IPS-NIHi11 (cell line): ENCODE data around the gene CDK14.

Source experiments
- DNase-seq: peaks from one replicate; pipeline ENCODE4 v3.0.0; 2012; ENCODE audit warnings: mixed read lengths, low spot score

The CDK14 gene

DNA sequence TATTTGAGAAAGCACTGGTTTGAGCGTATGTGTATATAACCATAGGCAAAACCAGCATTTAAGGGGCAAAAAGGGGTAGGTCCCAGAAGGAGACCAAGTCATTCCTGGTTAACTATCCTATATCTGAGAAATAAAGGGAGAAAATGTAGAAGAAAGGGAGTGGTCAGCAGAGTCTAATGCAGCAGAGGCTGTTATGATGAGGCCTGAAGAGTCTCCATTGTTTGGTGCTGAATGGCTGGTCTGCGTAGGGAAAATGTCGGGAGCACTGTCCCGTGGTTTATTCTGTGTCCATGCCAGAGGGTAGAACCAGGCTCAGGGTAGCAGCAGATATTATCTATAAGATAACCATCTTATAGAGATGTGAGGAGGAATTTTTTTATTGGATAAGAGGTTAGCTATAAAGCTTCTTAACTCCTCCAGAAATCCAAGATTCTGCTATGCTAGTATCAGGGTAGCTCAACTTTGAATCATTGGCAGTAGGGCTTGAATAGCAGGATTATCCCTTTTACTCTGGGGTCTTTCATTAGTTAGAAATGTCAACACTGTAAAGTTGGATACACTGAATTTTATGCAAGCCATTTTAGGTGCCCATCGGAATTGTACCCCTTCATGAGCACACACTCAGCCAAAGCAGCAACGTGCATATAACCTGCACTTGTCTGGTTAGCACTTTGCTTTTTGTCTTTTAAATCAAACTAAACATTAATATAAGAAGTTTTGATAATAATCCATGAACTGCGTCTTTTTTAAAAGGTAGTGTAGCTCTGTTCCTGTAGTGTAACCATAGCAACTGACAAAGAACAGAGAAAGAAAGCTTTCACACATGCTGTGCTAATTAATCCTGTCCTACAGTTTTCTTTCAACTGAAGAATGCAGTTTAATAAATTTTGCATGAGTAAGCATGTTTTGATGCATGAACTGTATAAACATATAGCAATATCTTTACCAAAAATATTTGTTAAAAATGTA lies 356.1 kb downstream of the CDK14 start:
- DNase-seq, result peak; percentile 22

- no peak for DNase-seq
These were observed 359.6 kb downstream of the CDK14 start for GRCh38 chr7:90955641-90956207.

DNA sequence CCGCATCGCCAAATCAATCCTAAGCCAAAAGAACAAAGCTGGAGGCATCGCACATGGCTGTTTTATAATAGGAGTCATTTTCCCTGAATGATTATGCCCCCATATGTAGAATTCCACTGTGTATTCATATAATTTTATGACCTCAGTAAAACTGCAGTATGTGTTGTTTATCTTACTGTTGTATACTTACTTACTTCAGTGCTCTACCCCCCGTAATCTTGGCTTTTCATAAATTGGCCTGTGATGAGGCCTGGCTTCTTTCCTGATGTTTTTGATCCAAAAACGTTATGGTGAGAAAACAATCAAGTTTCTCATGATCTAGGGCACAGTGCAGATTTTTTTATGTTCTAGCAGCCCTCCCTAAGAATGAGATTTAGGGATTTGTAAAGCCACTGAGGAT lies 361.8 kb downstream of the CDK14 start:
- DNase-seq, result no peak

DNA sequence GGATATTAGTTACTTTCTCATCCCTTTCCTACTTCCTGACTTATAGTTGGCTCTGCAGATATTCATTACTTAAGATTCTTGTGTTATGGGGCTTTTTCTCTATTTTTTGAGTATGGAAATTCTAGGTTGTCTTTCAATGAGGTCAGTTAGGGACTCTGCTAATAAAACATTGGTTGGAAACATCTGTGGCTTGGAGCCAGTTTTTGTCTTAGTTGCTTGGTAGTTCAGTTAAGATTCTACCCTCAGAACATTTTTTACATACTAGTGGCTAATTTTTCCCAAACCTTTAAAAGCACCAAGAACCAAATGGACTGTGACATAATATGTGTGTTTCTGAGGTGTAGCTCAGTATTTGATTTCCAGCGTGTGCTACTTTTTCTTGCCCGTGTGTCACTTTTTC lies 362.5 kb downstream of the CDK14 start:
- DNase-seq, result no peak

DNA sequence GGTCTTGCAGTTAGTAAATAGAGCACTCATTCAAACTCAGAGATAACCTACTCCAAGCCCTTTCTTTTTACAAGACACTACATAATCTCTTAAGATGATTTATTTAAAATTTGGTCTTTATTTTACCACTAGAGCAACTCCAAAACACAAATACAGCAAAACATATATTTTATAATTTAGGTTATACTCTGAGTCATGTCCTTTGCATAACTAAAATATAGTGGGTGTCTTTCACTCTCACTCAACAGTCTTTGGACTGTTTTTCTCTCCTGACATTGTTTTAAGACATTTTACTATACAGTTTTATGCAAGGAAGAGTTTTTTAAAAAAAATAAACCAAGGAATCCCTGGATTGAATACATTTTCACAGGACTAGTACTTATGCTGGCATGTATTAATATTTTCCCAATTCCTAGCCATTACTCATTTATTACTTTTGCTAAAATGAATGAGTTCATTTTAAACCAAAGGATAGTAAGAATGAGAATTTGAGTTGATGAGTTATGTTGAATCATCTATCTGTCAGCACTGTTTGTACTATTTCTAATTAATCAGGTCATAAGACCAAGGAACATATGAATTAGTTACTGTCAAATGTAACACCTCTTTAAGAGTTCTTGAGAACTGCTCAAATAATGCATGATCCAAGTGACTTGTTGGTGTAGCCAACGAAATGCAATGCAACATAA lies 365.1 kb downstream of the CDK14 start:
- no peak for DNase-seq

GRCh38 chr7:90965211-90965610 lies 369.1 kb downstream of the CDK14 start:
- DNase-seq, result no peak

GRCh38 chr7:90966346-90966745 lies 370.2 kb downstream of the CDK14 start:
- no peak for DNase-seq

DNA sequence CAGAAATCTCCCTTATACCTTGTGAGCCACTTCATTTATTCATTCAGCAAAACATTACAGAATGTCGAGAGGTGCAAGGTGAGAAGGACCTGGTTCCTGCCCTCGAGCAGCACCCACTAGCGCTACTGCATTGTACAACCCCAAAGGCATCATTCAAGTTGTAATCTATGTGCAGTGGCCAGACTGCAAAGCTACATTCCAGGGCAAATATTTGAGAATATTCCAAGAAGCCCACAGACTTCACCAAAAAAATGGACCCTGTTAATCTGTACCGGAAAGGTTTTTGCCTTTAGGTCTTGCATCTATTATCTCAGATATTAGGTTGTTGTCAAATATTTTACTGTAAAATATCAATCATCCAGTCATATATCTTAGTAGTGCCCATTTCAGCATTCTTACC lies 372.8 kb downstream of the CDK14 start:
- DNase-seq, result no peak

DNA sequence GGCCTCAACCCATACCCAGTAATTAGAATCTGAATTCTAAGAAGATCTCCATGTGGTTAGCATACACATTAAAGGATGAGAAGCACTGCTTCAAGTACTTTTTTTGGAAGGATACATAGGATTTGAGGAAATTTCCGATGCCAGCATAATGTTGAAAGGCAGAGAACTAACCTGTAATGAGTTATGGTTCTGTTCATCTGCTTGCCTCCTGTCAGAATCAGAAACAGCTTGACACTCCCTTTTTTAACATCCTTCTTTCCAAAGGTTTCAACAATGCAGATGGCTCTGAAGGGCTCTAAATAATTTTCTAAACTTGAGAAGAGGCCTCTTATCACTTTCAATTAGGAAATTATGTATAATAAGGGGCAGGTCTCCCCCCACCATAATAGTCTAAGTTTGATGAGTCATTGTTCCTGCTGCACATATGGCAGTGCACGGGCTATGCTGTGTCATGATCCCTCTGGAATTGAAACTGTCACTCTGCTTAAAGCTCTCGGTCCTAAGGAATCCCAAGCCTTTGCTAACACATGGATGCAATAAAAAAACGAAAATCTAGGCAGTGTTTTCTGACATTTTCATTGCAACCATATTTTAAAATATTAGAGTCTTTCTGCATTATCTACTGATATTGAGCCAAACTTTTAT lies 376.9 kb downstream of the CDK14 start:
- no peak for DNase-seq

DNA sequence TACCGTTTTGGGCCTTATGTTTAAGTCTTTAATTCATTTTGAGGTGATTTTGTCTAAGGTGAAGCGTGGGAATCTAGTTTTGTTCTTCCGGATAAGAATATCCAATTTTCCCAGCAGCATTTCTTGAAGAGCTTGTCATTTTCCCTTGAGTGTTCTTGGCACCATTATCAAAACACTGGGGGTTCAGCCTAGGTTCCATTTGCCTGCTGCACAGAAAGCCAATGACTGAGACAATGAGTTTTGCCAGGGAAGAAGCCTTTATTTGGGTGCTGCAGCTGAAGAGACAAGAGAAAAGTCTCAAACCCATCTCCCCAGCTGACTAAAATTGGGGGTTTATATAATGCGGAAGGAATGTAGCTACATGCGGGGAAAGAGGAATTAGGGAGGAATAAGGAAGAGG lies 380.9 kb downstream of the CDK14 start:
- no peak for DNase-seq

GRCh38 chr7:90980545-90980944 lies 384.4 kb downstream of the CDK14 start:
- DNase-seq, result no peak

- no peak for DNase-seq
These were observed 386.1 kb downstream of the CDK14 start for GRCh38 chr7:90982228-90982627.

GRCh38 chr7:90984692-90985091 lies 388.6 kb downstream of the CDK14 start:
- DNase-seq, result no peak

GRCh38 chr7:90988516-90988915 lies 392.4 kb downstream of the CDK14 start:
- DNase-seq, result no peak

DNA sequence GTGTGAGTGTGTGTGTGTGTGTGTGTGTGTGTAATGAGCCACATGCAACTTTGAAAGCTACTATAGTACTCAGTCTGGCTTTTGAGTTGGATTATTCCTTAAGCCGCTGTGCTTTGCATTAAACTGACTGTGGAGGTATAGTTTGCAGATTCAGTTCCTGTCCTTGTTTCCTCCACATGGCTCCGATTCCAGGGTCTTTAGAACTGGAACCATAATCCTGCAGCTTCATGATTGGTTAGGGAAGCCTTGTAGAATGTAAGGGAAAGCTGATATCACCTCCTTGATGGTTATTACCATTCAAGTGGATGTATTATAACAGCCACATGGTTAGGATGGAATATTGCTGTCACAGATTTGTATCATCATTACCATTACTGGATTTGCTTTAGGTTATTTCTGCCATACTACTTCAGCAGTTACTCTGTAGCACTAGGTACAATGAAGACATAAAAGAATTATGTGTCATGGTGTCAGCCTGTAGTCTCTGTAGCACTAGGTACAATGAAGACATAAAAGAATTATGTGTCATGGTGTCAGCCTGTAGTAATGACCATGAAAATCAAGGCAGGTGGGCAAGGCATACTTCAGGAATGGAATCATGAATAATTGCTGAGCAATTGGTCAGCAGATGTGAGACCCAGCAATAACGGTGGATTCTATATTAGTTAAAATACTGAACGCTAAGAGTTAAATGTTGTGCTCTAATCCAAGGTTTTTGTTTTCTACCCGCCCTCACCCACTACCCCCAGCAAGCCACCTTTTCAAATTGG lies 393.1 kb downstream of the CDK14 start:
- DNase-seq, result no peak

GRCh38 chr7:90994121-90994520 lies 398.0 kb downstream of the CDK14 start:
- no peak for DNase-seq

DNA sequence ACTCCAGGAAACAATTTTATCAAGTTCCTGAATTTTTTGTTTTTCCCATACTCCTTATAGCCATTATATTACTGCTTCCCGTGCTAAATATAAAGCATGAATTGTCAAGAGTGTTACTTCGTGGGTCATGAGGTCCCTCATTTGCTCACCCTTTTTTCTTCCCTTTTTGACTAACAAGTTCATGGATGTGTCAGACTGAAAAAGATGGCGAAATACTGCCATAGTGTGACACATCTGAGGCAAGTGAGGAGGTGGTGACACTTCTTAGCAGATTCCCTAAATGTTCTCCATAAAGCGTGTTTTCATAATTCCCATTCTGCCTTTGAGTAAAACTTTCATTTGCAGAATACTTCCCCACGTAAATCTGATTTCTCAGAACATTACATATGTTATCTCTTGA lies 398.5 kb downstream of the CDK14 start:
- DNase-seq, result no peak

- DNase-seq, result no peak
These were observed 399.9 kb downstream of the CDK14 start for GRCh38 chr7:90995996-90996395.

DNA sequence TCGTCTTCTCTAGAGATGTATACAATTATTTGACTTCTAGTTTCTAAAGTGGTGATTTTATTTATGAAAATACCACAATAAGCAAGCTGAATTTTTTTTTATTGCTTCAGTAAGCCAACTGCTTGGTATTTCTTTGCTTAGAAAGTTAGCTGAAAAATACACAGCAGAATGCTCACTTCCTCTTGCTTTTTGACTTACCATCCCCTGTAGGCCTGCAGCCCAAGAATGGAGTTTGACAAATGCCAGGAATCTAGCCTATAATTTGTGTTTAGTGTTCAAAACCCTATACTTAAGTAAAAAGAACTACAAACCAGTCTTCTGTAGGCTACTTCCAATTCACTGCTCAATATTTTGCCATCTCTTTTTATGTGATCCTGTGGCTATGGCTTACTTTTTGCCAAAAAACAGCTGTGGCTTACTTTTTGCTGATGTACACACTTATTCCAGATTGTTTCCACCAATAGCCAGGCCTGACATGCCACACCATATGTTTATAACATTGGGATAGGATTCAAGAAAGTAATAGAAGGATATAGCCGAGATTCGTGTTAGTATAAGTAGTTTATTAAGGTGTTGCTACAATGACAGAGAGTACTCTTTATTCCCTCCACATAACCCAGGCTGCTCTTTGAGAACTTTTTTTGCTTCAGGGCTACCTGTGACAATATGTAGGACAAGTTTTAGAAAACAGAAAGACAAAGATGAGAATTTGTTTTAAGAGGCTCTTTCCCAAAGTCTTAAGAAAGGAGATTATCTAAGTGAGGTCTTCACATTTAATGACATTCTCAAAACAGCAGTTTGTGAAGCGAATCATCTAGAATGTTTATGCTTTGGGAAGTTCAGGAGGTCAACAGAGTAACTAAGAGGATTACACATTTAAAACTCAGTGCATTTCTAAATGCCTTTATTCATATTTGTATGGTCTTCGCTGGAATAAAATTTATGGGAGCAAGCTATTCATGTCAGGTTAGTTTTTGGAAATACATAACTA lies 404.2 kb downstream of the CDK14 start:
- DNase-seq, result no peak

DNA sequence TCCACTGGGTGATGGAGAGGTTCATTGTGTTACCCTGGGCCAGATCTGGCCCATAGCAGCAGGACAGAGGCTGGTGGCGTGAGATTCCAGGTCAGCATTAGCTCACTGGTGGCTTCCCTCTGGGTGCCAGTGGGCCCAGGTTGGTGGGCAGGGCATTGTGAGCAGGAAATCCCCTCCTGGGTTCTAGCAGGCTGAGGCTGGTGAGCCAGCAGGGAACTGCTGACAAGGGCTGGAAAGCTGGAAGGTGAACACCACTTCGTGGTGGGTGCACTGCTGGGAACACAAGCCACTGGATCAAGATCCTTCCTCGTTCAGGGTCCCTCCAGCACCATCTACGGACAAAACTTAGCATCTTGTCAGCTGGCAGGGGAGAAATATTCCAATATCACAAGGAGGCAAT lies 408.9 kb downstream of the CDK14 start:
- DNase-seq, result no peak

DNA sequence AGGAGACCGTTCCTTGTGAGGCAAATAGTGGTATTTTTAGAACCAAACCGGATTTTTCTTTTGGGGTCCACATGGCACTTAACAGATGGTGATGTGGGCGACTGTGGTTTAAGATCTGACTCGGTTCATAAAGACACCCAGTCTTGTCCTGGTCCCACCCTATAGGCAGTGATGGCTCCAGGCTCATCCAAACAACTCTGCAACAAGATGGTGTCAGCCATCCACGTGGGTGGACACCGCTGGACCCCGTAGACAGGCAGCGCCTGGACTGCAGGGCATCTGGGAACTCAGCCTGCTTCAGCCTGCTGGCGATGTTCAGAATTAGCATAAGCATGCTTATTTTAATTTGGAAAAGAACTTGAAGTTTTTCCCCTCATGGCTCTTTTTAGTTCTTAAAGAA lies 409.7 kb downstream of the CDK14 start:
- no peak for DNase-seq
